ENCODE results near the gene KCTD7. TPM values are rescaled to one million over a fixed set of nuclear protein-coding genes. Genes with fewer than 3 reads are reported as not detected.

The KCTD7 gene
- total RNA-seq, 1 experiment from 2014 or later, result 5.5 TPM

DNA sequence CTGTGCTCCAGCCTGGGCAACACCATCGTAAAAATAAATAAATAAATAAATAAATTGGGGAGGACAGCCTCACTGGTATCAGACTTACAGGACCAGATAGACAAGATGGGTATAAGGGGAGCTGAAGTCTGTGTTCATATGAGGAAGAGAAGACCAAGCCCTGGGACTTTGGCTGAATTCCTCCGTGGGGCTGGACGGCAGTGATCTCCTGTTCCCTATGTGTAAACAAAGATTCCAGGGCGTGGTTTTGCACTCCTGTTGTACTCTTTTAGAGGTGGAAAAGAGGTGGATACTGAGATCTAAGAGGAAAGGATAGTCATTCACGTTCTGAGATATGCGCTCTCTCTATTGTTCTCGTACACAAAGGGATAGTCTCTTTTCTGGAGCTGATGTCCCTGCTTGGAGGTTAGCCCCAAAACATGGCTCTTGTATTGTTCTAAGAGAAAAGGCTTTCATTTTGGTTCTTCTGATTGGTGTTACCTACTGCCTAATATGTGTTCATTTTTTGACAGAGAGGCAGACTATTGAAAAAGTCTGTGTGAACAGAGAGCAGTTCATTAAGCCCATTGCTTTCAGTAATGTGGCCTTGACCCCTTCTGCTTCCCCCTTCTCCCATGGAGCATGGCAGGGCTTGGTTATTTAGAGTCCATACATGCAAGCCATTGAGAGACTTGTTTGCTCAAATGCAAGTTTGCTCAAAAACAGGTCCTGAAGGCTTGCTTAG is 12.3 kb downstream of the KCTD7 start:
- no TSS peak for BruUV-seq (replicated peaks)
- no peaks in the 10 kb centered on the region for H3K27me3 Mint-ChIP-seq (ENCODE audit: unreplicated experiment)
- peaks cover 5% of the 10 kb centered on the region for H3K36me3 Mint-ChIP-seq (ENCODE audit: insufficient read depth, unreplicated experiment)
- H3K4me1 Mint-ChIP-seq (ENCODE audit: low read depth, unreplicated experiment), result no peaks in the 10 kb centered on the region
- H3K27ac Mint-ChIP-seq (ENCODE audit: unreplicated experiment), result no peak overlapping the region
- TF ChIP-seq, protein P1, sequence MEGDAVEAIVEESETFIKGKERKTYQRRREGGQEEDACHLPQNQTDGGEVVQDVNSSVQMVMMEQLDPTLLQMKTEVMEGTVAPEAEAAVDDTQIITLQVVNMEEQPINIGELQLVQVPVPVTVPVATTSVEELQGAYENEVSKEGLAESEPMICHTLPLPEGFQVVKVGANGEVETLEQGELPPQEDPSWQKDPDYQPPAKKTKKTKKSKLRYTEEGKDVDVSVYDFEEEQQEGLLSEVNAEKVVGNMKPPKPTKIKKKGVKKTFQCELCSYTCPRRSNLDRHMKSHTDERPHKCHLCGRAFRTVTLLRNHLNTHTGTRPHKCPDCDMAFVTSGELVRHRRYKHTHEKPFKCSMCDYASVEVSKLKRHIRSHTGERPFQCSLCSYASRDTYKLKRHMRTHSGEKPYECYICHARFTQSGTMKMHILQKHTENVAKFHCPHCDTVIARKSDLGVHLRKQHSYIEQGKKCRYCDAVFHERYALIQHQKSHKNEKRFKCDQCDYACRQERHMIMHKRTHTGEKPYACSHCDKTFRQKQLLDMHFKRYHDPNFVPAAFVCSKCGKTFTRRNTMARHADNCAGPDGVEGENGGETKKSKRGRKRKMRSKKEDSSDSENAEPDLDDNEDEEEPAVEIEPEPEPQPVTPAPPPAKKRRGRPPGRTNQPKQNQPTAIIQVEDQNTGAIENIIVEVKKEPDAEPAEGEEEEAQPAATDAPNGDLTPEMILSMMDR (IDR thresholded peaks at IDR 0.05; ENCODE audit: unreplicated experiment), result no peak
- no peak overlapping the region for H3K4me3 Mint-ChIP-seq (ENCODE audit: low read depth, unreplicated experiment)
- CTCF ChIA-PET, result no interaction called here
- intact Hi-C loops (cut with micrococcal nuclease; ENCODE audit: unreplicated experiment), result no loop called here
- H3K9me3 Mint-ChIP-seq (ENCODE audit: low read depth, unreplicated experiment), result no peaks in the 10 kb centered on the region
- no peak for DNase-seq

DNA sequence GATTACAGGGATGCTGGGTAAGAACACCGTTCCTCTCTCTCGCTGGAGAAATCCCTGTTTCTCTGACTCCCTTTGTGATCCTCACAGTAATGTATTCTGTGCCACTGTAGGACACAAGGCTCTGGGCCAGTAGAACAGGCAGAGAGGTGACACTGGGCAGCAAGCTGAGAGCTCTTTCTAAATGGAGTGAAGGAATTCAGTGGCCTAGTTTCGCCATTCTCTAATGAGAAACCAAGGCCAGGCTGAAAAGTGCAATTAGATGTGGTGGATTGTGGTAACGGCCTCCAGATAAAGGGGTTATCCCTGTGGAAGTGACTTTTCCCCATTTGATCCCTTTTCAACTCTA is 12.8 kb downstream of the KCTD7 start:
- no TSS peak for BruUV-seq (replicated peaks)
- Mint-ChIP-seq H3K4me1 (ENCODE audit: low read depth, unreplicated experiment) (no peaks in the 10 kb centered on the region), H3K27ac (ENCODE audit: unreplicated experiment) (no peak overlapping the region), H3K4me3 (ENCODE audit: low read depth, unreplicated experiment) (no peak overlapping the region), H3K36me3 (ENCODE audit: insufficient read depth, unreplicated experiment) (peaks cover 5% of the 10 kb centered on the region), H3K9me3 (ENCODE audit: low read depth, unreplicated experiment) (no peaks in the 10 kb centered on the region), H3K27me3 (ENCODE audit: unreplicated experiment) (no peaks in the 10 kb centered on the region)
- TF ChIP-seq, protein P1 (IDR thresholded peaks at IDR 0.05; ENCODE audit: unreplicated experiment), result no peak
- intact Hi-C loops (cut with micrococcal nuclease; ENCODE audit: unreplicated experiment), result no loop called here
- no peak for DNase-seq
- CTCF ChIA-PET, result no interaction called here

DNA sequence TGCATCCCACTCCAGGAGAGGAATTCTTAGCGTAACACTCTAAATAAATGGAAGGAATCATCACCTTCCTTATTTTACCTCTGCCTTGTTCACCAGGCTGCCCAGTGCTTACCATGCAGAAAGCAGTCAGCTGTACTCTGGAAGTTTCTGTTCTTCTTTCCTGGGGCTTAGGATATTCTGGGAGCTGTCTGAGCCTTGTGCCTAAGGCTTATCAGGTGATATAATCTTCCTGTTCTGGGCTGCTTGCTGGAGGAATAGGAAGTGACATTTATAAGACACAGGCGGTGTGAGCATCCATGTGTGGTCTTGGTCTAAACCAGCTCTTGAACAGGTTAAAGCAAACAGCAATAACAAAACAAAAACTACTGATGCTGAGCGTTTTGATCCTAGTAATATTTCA is 13.5 kb downstream of the KCTD7 start:
- Mint-ChIP-seq H3K27me3 (ENCODE audit: unreplicated experiment) (no peaks in the 10 kb centered on the region), H3K4me3 (ENCODE audit: low read depth, unreplicated experiment) (no peak overlapping the region), H3K9me3 (ENCODE audit: low read depth, unreplicated experiment) (no peaks in the 10 kb centered on the region), H3K36me3 (ENCODE audit: insufficient read depth, unreplicated experiment) (peaks cover 5% of the 10 kb centered on the region), H3K27ac (ENCODE audit: unreplicated experiment) (no peak overlapping the region), H3K4me1 (ENCODE audit: low read depth, unreplicated experiment) (no peaks in the 10 kb centered on the region)
- TF ChIP-seq, protein P1 (IDR thresholded peaks at IDR 0.05; ENCODE audit: unreplicated experiment), result no peak
- CTCF ChIA-PET, result no interaction called here
- no peak for DNase-seq
- intact Hi-C loops (cut with micrococcal nuclease; ENCODE audit: unreplicated experiment), result no loop called here
- no TSS peak for BruUV-seq (replicated peaks)

DNA sequence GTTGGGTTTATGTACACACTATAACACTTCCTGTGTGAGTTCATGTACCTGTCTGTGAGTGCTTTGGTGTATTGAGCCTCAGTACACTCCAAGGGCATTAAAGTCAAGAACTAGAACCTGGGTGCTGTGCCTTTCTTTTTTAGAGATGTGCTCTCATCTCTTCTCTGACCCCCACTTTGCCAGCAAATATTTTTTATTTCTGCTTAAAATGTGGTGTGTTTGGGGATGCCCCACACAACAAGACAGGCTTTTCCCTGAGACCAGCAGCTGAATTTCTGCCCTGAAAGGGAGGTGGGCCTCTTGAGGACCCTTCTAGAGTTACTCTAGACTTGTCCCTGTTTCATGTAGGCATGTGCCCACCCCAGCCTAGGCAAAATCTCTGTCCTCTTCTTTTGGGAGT is 14.3 kb downstream of the KCTD7 start:
- intact Hi-C loops (cut with micrococcal nuclease; ENCODE audit: unreplicated experiment), result no loop called here
- H3K36me3 Mint-ChIP-seq (ENCODE audit: insufficient read depth, unreplicated experiment), result peaks cover 4% of the 10 kb centered on the region
- H3K9me3 Mint-ChIP-seq (ENCODE audit: low read depth, unreplicated experiment), result no peaks in the 10 kb centered on the region
- CTCF ChIA-PET, result interaction anchor here (0.6 kb wide), 1 partner anchor 14 kb away, joined by 8 read pairs; the partner anchor contains the start of gene KCTD7
- no peak overlapping the region for H3K27ac Mint-ChIP-seq (ENCODE audit: unreplicated experiment)
- TF ChIP-seq, protein P1 (IDR thresholded peaks at IDR 0.05; ENCODE audit: unreplicated experiment), result no peak
- no peak overlapping the region for H3K4me3 Mint-ChIP-seq (ENCODE audit: low read depth, unreplicated experiment)
- BruUV-seq (replicated peaks), result no TSS peak
- no peaks in the 10 kb centered on the region for H3K27me3 Mint-ChIP-seq (ENCODE audit: unreplicated experiment)
- H3K4me1 Mint-ChIP-seq (ENCODE audit: low read depth, unreplicated experiment), result no peaks in the 10 kb centered on the region
- no peak for DNase-seq

All from Calu3 (cell line).